GM19025 (cell line): ENCODE data around the gene PISD.

Source experiments
- ATAC-seq: cut with Tn5 transposase; IDR thresholded peaks from one replicate; pipeline ENCODE4 v1.9.1; 2021; ENCODE audit warnings: mild to moderate bottlenecking, low read depth, moderate library complexity; ENCODE audit not compliant: unreplicated experiment

Gene PISD

GRCh38 chr22:31627223-31627731 lies 34.7 kb downstream of the PISD start:
- no peak for ATAC-seq

DNA sequence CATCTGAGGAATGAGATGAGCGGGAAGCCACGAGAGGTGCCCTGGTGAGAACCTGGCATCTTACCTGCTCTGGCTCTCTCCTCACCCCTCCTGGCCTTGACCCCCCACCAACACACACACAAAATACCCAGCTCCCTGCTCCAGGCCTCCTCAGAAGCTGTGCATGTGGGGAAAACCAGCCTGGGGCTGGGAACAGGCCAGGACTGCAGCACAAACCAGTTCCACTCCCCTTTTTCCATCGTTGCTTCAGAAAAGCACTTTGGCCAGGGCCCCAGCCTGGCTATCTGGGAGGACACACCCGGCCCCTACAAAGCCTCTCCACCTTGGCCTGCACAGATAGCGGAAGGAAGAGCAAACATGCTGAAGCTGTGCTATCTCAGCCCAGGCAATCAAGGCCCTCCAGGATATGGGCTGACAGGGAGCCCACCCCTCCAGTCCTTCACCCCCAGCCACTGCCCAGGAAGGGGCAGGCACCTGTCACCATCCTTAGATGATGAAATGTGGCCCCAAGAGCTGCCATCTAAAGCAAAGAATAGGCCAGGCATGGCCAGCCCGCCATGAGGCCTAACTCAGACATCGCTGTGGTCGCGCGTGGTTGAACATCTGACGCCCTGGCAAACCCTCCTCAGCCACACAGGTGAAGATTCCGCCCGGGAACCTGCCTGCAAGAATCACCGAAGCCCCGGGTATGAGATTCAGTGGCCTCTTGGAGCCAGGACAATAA lies 35.4 kb downstream of the PISD start:
- ATAC-seq = no peak

DNA sequence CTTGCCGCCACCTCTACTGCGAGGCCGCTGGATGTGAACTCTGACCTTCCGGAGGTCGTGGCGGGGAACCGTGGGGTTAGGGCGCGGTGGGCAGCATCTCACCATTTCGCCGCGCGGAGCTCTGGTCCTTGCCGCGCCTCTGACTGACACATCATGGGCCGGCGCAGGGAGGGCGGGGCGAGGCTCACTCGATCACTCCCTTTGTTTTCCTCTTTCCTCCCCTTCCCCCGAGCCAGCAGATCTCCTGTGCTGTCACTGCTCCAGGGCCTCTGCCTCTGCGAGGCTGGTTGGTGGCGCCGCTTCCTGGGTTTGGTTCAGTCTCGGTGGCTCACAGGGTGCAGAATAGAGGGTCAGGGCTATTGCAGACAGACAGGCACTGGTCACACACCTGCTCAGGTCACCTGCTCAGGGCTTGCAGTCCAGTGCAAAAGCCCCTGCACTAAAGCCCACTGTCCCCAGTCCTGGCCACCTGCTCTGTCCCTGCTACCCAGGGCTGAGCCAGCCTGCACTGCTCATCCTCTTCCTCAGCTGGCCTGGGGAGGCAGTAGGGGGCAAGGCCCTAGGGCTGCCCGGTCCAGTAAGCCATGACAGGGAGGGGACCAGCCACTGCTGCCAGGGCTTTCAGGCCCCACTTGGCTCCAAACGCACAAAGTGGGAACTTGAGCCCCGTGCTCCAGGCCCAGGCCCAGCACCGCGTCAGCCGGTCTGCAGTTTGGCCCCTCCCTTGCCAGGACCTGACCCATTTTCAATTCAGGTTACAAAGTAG lies 36.2 kb downstream of the PISD start:
- no peak for ATAC-seq

- ATAC-seq = no peak
Measured at GRCh38 chr22:31625257-31625640, 36.8 kb downstream of the PISD start.

- ATAC-seq = no peak
Measured at GRCh38 chr22:31623592-31624304, 38.3 kb downstream of the PISD start.

- no peak for ATAC-seq
Measured at GRCh38 chr22:31622980-31623379, 39.0 kb downstream of the PISD start.

DNA sequence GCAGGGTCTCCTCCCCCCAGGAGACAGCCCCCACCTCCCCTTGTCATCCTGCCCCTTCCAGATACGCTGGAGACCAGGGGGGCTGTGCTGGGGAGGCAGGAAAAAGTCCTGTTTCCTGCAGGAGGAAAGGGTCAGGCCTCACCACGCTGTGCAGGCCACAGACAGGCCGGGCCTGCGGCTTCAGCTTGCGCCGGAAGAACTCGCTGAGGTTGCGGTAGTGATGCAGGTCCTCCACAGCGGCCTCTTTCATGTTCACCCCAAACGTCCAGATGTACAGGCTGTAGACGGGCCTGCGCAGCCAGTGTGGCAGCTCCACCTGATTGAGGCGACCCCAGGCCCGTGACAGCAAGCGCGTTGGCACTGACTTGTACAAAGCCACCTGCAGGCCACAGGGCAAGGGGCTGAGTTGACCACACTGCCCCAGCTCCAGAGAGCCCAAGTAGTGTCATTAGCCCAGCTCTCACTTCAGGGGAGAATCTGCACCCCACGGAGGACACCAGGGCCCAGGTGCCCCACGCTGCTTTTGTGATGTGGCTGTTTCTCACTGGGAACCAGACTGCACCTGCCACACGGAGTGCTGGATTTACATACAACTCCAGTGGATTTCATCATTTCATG lies 40.4 kb downstream of the PISD start:
- no peak for ATAC-seq

GRCh38 chr22:31620756-31621480 lies 41.1 kb downstream of the PISD start:
- no peak for ATAC-seq

DNA sequence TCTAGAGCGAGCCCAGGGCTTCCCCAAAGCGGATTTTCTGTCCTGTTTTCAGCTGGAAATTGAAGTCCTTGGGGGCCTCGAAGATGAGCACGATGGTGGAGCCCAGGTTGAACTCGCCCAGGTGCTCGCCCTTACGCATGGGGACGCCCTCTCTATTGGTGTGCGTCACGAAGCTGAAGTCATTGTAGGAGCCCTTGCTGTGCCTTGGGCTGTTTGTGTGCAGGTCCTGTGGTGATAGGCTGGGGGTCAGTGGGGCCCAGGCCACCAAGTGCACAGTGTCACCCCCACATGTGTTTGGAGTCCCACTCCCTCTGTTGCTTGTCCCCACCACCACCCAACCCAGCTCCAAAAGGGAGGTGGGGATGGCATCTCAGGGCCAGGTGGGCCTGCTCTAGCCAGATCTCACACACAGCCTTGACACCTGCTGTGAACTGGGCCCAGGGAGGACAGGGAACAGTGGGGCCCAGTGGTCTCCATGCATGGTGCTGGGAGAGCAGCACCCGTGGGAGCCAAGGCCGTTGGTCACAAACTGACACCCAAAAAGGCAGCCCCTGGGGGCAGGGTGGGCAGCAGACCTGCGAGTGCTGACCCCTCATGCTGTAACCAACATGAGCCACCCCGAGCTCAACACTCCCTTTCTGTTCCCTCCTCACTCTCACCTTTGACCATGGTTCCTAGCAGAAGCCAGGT lies 42.3 kb downstream of the PISD start:
- ATAC-seq = no peak

DNA sequence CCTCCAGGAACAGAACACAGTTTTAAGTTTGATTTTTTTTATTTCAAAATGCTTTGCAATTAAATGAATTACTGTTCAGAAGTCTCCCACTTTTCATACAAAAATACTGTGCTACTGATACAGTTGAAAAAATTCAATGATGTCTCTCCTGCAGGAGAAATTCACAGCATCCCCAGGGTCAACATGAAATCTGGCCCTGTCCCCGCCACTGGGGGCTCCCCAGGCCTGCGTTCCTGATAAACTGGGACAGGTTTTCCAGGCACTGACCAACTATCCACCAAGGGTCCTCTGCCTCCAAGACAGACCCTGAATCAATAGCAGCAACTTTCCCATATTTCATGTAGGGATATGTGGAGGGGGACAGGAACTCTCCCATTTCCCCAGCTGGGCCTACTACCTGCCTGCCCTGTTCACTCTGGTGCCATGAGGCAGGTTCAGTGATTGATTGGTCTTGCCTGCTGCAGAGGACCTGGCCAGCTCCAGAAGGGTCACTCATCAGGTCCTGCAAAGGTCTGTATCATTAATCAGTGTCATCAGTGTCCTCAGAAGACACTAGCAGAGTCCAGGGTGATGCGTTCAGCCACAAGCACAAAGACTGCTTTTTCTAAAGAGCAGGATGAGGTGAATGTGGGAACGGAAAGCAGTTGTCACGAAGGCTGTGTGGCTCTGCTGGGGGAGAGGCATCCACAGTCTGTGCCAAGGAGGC lies 43.4 kb downstream of the PISD start:
- ATAC-seq = no peak

DNA sequence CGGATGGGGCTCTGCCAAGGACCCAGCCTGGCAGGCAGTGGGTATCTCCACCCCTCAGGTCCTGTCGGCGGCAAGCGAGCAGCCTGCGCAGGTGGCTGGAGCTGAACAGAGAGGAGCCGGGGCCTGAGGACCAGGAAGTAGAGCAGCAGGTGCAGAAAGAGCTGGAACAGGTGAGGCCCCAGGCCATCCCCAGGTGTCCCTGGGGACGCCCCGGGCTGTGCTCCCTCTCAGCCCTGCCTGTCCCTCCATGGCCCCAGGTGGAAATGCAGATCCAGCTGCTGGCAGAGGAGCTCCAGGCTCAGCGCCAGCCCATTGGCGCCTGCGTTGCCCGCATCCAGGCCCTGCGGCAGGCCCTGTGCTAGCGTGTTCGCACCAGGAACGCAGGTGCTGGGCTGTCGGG lies 44.0 kb downstream of the PISD start:
- no peak for ATAC-seq

DNA sequence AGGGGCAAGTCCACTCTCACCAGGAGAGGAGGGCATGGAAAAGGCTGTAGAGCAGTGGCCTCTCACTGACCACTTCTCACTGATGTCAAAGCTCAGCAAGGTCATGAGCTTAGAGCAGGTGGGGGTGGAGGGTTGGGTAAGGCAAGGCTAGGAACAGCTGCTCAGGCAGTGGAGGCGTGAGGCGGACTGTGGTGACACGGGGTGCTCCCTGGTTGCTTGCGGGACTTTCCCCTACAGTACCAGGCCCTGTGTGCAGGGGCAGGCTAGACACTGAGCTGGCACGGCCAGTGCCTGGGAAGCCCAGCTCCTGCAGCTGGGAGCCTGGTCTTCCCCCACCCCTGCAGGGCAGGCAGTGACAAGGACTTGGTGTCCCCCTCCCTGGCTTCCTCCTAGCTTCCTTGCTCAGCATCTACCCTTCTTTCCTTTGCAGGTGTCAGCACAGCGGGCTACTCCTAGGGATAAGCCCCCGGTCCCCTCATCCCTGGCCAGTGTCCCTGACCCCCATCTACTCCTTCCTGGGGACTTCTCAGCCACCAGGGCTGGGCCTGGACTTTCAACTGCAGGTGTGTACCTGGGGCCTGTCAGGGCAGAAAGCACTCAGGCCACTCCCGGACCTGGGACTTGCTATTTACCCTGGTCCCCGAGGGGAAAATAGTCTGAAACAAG lies 45.6 kb downstream of the PISD start:
- ATAC-seq = peak; percentile 82

DNA sequence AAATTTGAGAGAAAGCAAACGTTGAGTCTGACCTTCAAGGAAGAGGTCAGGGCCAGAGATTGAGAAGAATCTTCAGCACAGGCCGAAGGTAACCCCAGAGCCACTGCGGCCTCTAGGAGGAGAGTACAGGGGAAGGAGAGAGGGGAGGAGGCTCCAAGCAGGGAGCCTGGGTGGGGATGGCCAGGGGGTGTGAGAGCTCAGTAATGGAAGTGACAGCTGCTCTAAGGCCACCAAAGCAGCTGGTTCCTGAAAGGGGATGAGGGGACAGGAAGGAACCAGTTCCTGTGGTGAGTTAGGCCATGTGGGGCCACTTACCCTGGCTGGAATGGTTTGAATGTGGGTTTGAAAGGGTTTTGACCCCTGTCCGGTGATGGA lies 46.1 kb downstream of the PISD start:
- peak; percentile 26 for ATAC-seq

- no peak for ATAC-seq
Measured at GRCh38 chr22:31615491-31615860, 46.5 kb downstream of the PISD start.

DNA sequence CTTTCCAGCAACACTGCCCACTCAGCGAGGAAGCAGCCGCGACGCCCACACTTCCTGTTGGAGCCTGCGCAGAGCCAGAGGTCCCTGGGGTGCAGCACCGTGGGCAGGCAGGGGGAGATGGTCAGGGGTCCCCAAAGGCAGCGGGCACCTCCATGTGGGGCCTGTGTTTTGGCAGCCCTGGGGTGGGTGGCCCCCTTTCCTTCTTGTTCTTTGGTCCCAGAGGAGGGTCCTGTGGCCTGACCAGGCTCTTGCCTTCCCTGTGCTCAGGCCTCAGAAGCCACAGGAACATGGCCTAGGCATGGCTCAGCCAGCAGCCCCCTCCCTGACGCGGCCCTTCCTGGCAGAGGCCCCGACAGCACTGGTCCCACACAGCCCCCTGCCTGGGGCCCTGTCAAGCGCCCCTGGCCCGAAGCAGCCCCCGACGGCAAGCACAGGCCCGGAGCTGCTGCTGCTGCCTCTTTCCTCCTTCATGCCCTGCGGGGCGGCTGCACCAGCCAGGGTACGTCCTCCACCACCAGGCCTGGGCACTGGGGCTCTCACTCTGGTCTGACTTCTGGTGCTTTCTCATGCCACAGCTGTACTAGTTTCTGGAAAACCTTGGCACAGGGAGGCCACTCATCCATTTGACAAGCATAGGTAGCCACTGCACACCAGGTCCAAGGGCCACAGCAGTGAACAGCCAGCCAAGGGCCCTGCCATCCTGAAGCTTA lies 47.1 kb downstream of the PISD start:
- ATAC-seq = no peak

DNA sequence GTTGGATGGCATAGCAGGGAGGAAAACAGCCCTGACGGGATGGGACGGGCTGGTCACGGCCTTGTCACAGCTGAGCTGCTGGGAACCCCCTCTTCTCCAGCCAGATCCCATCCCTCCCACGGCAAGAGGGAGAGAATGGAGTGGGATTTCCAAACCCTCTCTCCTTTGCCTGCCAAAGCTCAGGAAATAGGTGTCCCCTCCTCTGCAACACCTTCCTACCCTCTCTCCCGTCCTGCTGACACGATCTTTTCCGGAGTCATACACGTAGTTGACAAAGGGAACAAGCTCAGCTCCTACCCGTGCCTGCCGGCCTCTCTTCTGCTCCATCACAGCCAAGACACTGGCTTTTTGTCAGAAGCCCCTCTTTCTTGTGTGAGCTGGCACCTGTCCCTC lies 48.1 kb downstream of the PISD start:
- ATAC-seq = no peak

- no peak for ATAC-seq
Measured at GRCh38 chr22:31613286-31613903, 48.6 kb downstream of the PISD start.

- no peak for ATAC-seq
Measured at GRCh38 chr22:31612891-31613285, 49.1 kb downstream of the PISD start.
